PC-3 (cell line): ENCODE measurements around the gene TXNRD1.

Experiments
- EZH2 ChIP-seq: fragments of 300-600 bp; sonication (generic); IDR thresholded peaks from one replicate; pipeline ENCODE4 v1.6.1; 2017; ENCODE audit warnings: antibody characterized with exemption, mild to moderate bottlenecking, low read length; ENCODE audit not compliant: unreplicated experiment
- TF ChIP-seq, protein P1 (sequence below): fragments of 300-600 bp; sonication (generic); conservative IDR thresholded peaks from 2 replicates; pipeline ENCODE4 v1.5.1; 2017; ENCODE audit warnings: antibody characterized with exemption, low read depth, mild to moderate bottlenecking, low read length

DNA sequence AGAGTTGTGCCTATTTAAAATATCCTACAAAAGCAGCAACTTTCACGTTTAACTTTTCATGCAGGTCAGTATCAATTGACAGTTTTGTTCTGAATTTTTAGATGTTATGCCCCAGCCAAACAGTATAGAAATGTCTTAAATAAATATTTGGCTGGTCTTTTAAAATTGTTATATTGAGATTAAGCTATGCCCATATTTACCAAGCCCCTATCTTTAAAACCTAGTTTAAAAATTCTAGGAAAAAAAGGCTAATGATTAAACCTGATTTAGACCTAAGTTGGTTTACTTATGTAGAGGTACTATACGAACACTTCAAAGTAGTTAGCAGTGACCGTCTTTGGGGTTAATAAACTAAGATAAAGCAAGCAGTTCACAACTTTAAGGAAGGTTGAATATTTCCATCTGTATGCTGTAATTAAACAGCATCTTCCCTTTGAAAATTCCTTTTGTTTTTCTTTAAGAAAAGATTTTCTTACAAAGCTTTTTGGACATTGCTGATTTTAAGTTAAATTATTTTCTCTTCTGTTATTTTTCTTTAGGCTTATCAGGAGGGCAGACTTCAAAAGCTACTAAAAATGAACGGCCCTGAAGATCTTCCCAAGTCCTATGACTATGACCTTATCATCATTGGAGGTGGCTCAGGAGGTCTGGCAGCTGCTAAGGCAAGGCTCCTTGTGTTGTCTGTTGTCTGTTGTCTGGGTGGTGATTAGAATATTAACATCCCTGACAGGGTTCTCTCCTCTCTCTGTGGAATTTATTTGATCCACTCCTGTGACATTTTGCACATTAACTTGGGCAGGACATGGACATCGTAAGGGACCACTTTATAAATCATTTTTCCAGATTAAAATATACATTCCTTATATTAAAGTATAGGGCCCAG, 95.4 kb downstream of the TXNRD1 start:
- TF ChIP-seq, protein P1, sequence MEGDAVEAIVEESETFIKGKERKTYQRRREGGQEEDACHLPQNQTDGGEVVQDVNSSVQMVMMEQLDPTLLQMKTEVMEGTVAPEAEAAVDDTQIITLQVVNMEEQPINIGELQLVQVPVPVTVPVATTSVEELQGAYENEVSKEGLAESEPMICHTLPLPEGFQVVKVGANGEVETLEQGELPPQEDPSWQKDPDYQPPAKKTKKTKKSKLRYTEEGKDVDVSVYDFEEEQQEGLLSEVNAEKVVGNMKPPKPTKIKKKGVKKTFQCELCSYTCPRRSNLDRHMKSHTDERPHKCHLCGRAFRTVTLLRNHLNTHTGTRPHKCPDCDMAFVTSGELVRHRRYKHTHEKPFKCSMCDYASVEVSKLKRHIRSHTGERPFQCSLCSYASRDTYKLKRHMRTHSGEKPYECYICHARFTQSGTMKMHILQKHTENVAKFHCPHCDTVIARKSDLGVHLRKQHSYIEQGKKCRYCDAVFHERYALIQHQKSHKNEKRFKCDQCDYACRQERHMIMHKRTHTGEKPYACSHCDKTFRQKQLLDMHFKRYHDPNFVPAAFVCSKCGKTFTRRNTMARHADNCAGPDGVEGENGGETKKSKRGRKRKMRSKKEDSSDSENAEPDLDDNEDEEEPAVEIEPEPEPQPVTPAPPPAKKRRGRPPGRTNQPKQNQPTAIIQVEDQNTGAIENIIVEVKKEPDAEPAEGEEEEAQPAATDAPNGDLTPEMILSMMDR: no peak
- no peak for TF ChIP-seq EZH2
